ENCODE measurements around the gene MOB3B. TPM values are rescaled to one million over a fixed set of nuclear protein-coding genes. Genes with fewer than 3 reads are reported as not detected.

MOB3B gene
- total and polyA plus RNA-seq, 10 of the 15 experiments (the other 5 are each of a cell fraction or from before 2014, with no cell fraction given): 0.44 to 2.7 (median 0.91) TPM

DNA sequence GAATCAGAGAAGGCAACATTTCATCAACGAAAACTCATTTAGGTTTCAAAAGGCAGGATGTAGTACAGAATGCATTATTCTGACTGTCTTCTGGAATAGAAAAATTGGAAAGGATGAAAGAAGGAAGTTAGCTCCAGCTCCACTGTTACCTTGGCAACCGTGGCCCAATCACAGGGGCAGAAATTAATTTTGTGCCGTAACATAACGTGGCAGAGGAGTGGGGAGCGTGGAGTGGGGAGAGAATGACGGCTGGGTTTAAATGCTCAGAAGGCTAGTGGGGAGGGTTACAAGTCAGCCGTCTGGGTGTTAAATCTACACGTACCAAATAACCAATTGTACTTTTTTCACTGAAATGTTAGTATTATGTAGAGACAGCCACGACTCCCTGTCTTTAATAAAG, 200.3 kb downstream of the MOB3B start:
- no peak for DNase-seq (ENCODE audit: low read depth, low spot score)
- Histone ChIP-seq H3K79me2 (ENCODE audit: control insufficient read depth, insufficient read depth, low read length) (no peaks in the 10 kb centered on the region), H3K4me3 (no peak overlapping the region), H3K9me3 (replicated peaks; ENCODE audit: control insufficient read depth, insufficient read depth, low read length) (no peaks in the 10 kb centered on the region), H2AFZ (ENCODE audit: control insufficient read depth, low read depth, low read length) (no peak overlapping the region), H3K4me1 (ENCODE audit: control insufficient read depth, insufficient read depth, low read length) (no peaks in the 10 kb centered on the region), H4K20me1 (ENCODE audit: control insufficient read depth, insufficient read depth) (no peaks in the 10 kb centered on the region), H3K9ac (ENCODE audit: control insufficient read depth, insufficient read depth, low read length) (no peak overlapping the region), H3K27ac (ENCODE audit: control insufficient read depth, insufficient read depth) (no peak overlapping the region), H3K36me3 (ENCODE audit: control insufficient read depth in 2 of 2, insufficient read depth in 2 of 2, low read length in 1 of 2) (no peaks in the 10 kb centered on the region), H3K27me3 (replicated peaks in 1 of 2; ENCODE audit: control insufficient read depth in 2 of 2, insufficient read depth in 2 of 2, low read length in 1 of 2) (no peaks in the 10 kb centered on the region), H3K4me2 (ENCODE audit: control insufficient read depth, insufficient read depth) (no peak overlapping the region)
- BruUV-seq (replicated peaks): no TSS peak
- intact Hi-C loops (cut with micrococcal nuclease; ENCODE audit: unreplicated experiment): no loop called here
- POLR2A ChIA-PET: no interaction called here
- 51% methylated on average over 9 of the region's 9 CpGs for WGBS (ENCODE audit: insufficient coverage, insufficient replicate concordance, low lambda C conversion rate, missing lambda C conversion rate)
- FAIRE-seq: no peak
- SMC1A ChIA-PET (ENCODE audit: uncharacterized antibody, unreplicated experiment): interaction anchor here (6.2 kb wide), 1 partner anchor 218 kb away, joined by 91 read pairs; no protein-coding TSS in a partner anchor
- ATAC-seq: no peak
- TF ChIP-seq ZNF207 (IDR thresholded peaks at IDR 0.05; ENCODE audit: borderline replicate concordance) (no peak), IKZF1 (conservative IDR thresholded peaks at IDR 0.05) (no peak), SP1 (IDR thresholded peaks at IDR 0.05; ENCODE audit: low read depth, low read length) (no peak), CHD4 (IDR thresholded peaks at IDR 0.05) (no peak), BMI1 (IDR thresholded peaks at IDR 0.05; ENCODE audit: borderline replicate concordance) (no peak), IKZF2 (IDR thresholded peaks at IDR 0.05) (no peak), RAD21 (IDR thresholded peaks at IDR 0.05; ENCODE audit: insufficient read depth, low read depth, low read length) (no peak), POLR2AphosphoS5 (IDR thresholded peaks at IDR 0.05; ENCODE audit: low read length) (no peak), SPI1 (IDR thresholded peaks at IDR 0.05; ENCODE audit: borderline replicate concordance, insufficient read depth, low read depth, low read length) (no peak), MEF2B (IDR thresholded peaks at IDR 0.05; ENCODE audit: partially characterized antibody, poor library complexity, severe bottlenecking) (no peak), POLR2AphosphoS2 (IDR thresholded peaks at IDR 0.05; ENCODE audit: low read depth, low read length) (no peak), ZNF274 (IDR thresholded peaks at IDR 0.05; ENCODE audit: insufficient read depth, insufficient read length) (no peak), CREM (IDR thresholded peaks at IDR 0.05; ENCODE audit: low read depth) (no peak), SIN3A (IDR thresholded peaks at IDR 0.05; ENCODE audit: low read depth, low read length) (no peak), SUZ12 (IDR thresholded peaks at IDR 0.05; ENCODE audit: unreplicated experiment) (no peak), SMARCA5 (IDR thresholded peaks at IDR 0.05) (no peak)
- TF ChIP-seq, protein P1, sequence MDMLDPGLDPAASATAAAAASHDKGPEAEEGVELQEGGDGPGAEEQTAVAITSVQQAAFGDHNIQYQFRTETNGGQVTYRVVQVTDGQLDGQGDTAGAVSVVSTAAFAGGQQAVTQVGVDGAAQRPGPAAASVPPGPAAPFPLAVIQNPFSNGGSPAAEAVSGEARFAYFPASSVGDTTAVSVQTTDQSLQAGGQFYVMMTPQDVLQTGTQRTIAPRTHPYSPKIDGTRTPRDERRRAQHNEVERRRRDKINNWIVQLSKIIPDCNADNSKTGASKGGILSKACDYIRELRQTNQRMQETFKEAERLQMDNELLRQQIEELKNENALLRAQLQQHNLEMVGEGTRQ (IDR thresholded peaks at IDR 0.05; ENCODE audit: borderline replicate concordance, low read depth, low read length): no peak
- TF ChIP-seq, protein P2, sequence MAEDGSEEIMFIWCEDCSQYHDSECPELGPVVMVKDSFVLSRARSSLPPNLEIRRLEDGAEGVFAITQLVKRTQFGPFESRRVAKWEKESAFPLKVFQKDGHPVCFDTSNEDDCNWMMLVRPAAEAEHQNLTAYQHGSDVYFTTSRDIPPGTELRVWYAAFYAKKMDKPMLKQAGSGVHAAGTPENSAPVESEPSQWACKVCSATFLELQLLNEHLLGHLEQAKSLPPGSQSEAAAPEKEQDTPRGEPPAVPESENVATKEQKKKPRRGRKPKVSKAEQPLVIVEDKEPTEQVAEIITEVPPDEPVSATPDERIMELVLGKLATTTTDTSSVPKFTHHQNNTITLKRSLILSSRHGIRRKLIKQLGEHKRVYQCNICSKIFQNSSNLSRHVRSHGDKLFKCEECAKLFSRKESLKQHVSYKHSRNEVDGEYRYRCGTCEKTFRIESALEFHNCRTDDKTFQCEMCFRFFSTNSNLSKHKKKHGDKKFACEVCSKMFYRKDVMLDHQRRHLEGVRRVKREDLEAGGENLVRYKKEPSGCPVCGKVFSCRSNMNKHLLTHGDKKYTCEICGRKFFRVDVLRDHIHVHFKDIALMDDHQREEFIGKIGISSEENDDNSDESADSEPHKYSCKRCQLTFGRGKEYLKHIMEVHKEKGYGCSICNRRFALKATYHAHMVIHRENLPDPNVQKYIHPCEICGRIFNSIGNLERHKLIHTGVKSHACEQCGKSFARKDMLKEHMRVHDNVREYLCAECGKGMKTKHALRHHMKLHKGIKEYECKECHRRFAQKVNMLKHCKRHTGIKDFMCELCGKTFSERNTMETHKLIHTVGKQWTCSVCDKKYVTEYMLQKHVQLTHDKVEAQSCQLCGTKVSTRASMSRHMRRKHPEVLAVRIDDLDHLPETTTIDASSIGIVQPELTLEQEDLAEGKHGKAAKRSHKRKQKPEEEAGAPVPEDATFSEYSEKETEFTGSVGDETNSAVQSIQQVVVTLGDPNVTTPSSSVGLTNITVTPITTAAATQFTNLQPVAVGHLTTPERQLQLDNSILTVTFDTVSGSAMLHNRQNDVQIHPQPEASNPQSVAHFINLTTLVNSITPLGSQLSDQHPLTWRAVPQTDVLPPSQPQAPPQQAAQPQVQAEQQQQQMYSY (CRISPR knock-in tag; IDR thresholded peaks at IDR 0.05): no peak
- CTCF ChIA-PET: interaction anchor here (0.6 to 4.9 kb wide), 4 partner anchors 32 to 209 kb away, joined by 3 to 65 read pairs (median 4); no protein-coding TSS in a partner anchor
- in situ Hi-C loops (cut with MboI): no loop called here
- RAD21 ChIA-PET (ENCODE audit: unreplicated experiment): no interaction called here

Data from GM12878 (cell line).